Thyroid gland (tissue), 4 donors: ENCODE data around the gene ST3GAL4.

ENCODE experiments used
- POLR2A ChIP-seq, 2 donors: fragments of 450-650 bp; IDR thresholded peaks; one replicate each; pipeline ENCODE4 v1.6.1; 2017; ENCODE audit warnings: antibody characterized with exemption in 2 of 2, mild to moderate bottlenecking in 2 of 2, moderate library complexity in 1 of 2
- TF ChIP-seq, protein P1 (sequence below), 6 experiments: fragments of 200-600 bp in 3 of 6; fragments of 450-650 bp in 3 of 6; sonication (generic) in 3 of 6; IDR thresholded peaks; one replicate each; pipeline ENCODE4 v1.5.1; 2016 to 2019; ENCODE audit warnings: antibody characterized with exemption in 6 of 6, mild to moderate bottlenecking in 2 of 6, inconsistent platforms in 1 of 6, moderate library complexity in 1 of 6

DNA sequence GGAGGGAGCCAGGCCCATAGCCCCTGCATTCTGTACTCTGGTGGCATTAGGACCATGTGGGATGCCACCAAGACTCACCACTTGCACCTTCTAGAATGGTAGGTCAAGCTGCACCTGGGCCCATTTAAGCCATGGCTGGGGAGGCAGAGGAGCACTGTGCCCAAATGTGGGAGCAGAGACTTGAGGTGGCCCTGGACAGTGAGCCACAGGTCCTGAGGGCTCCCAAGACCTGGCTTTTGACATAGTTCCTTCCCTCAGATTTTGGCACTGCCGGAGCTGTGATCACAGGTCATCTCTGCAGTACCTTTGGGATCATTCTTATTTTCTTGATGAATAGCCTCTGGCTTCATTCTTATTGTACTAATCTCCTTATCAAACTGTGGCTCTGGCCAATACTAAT lies 43.2 kb downstream of the ST3GAL4 start:
- TF ChIP-seq, protein P1, sequence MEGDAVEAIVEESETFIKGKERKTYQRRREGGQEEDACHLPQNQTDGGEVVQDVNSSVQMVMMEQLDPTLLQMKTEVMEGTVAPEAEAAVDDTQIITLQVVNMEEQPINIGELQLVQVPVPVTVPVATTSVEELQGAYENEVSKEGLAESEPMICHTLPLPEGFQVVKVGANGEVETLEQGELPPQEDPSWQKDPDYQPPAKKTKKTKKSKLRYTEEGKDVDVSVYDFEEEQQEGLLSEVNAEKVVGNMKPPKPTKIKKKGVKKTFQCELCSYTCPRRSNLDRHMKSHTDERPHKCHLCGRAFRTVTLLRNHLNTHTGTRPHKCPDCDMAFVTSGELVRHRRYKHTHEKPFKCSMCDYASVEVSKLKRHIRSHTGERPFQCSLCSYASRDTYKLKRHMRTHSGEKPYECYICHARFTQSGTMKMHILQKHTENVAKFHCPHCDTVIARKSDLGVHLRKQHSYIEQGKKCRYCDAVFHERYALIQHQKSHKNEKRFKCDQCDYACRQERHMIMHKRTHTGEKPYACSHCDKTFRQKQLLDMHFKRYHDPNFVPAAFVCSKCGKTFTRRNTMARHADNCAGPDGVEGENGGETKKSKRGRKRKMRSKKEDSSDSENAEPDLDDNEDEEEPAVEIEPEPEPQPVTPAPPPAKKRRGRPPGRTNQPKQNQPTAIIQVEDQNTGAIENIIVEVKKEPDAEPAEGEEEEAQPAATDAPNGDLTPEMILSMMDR (IDR thresholded peaks at IDR 0.05): no peak
- no peak for TF ChIP-seq POLR2A (IDR thresholded peaks at IDR 0.05)
